GM23338 (cell line): Measurements from ENCODE around the gene ARL2. TPM values are rescaled to one million over a fixed set of nuclear protein-coding genes. Genes with fewer than 3 reads are reported as not detected.

Experiments used
- ATAC-seq: fragments of 200-7000 bp; cut with Tn5 transposase; 3 replicates; pipeline ENCODE4 v1.9.1; 2020
- DNase-seq: peaks from one replicate; pipeline ENCODE4 v3.0.0-alpha.2; 2015; ENCODE audit warnings: low spot score
- H2AFZ ChIP-seq: fragments of 200-600 bp; sonication (generic); 2 replicates; pipeline ENCODE4 v1.8.0; 2016; ENCODE audit warnings: antibody characterized with exemption, mild to moderate bottlenecking, moderate library complexity
- H3F3A ChIP-seq: fragments of 200-600 bp; sonication (generic); replicated peaks from 2 replicates; pipeline ENCODE4 v1.8.0; 2017; ENCODE audit warnings: antibody characterized with exemption, mixed run types, low read depth
- H3K27ac ChIP-seq: fragments of 200-600 bp; sonication (generic); 2 replicates; pipeline ENCODE4 v1.6.1; 2016; ENCODE audit warnings: low read depth
- H3K27me3 ChIP-seq: fragments of 200-600 bp; sonication (generic); 2 replicates; pipeline ENCODE4 v1.8.0; 2016; ENCODE audit warnings: mild to moderate bottlenecking, mixed run types, moderate library complexity; ENCODE audit not compliant: insufficient read depth
- H3K36me3 ChIP-seq: fragments of 200-600 bp; sonication (generic); 2 replicates; pipeline ENCODE4 v1.8.0; 2016; ENCODE audit warnings: mild to moderate bottlenecking; ENCODE audit not compliant: insufficient read depth
- H3K4me1 ChIP-seq: fragments of 200-600 bp; sonication (generic); 2 replicates; pipeline ENCODE4 v1.8.0; 2016; ENCODE audit warnings: mild to moderate bottlenecking, moderate library complexity; ENCODE audit not compliant: insufficient read depth
- H3K4me2 ChIP-seq: fragments of 200-600 bp; sonication (generic); 2 replicates; pipeline ENCODE4 v1.7.1; 2017; ENCODE audit warnings: mixed run types
- H3K4me3 ChIP-seq: fragments of 200-600 bp; sonication (generic); 2 replicates; pipeline ENCODE4 v1.6.1; 2016; ENCODE audit warnings: mixed run types
- H3K79me2 ChIP-seq: fragments of 200-600 bp; sonication (generic); replicated peaks from 2 replicates; pipeline ENCODE4 v1.8.0; 2017; ENCODE audit warnings: mild to moderate bottlenecking; ENCODE audit not compliant: insufficient read depth
- H3K9me2 ChIP-seq: fragments of 200-600 bp; sonication (generic); 2 replicates; pipeline ENCODE4 v1.8.0; 2017; ENCODE audit not compliant: insufficient read depth
- H4K20me1 ChIP-seq: fragments of 200-600 bp; sonication (generic); replicated peaks from 2 replicates; pipeline ENCODE4 v1.8.0; 2017; ENCODE audit warnings: mild to moderate bottlenecking; ENCODE audit not compliant: insufficient read depth
- H3K27ac Mint-ChIP-seq: 2 replicates; pipeline ENCODE4 v1.8.0; 2020; ENCODE audit warnings: inconsistent platforms, mild to moderate bottlenecking, moderate library complexity, mixed read lengths
- H3K27me3 Mint-ChIP-seq: 3 replicates; pipeline ENCODE4 v1.8.0; 2022; ENCODE audit warnings: low read depth, mild to moderate bottlenecking, moderate library complexity, mixed read lengths, inconsistent platforms; ENCODE audit not compliant: insufficient read depth, poor library complexity
- H3K36me3 Mint-ChIP-seq: 3 replicates; pipeline ENCODE4 v1.8.0; 2021; ENCODE audit warnings: low read depth, mild to moderate bottlenecking, inconsistent platforms, moderate library complexity, mixed read lengths
- H3K4me1 Mint-ChIP-seq: 3 replicates; pipeline ENCODE4 v1.8.0; 2020; ENCODE audit warnings: mild to moderate bottlenecking, inconsistent platforms, mixed read lengths
- H3K4me3 Mint-ChIP-seq: 3 replicates; pipeline ENCODE4 v1.8.0; 2021; ENCODE audit warnings: moderate library complexity, mild to moderate bottlenecking, inconsistent platforms, mixed read lengths
- H3K9me3 Mint-ChIP-seq: 3 replicates; pipeline ENCODE4 v1.8.0; 2020; ENCODE audit warnings: moderate library complexity, mild to moderate bottlenecking, inconsistent platforms, mixed read lengths
- CREB1 ChIP-seq: fragments of 250-450 bp; sonication (Bioruptor Pico); IDR thresholded peaks from 2 replicates; pipeline ENCODE4 v1.5.0; 2020; ENCODE audit warnings: low read depth, mild to moderate bottlenecking, moderate library complexity
- EZH2 ChIP-seq: fragments of 200-600 bp; sonication (generic); IDR thresholded peaks from one replicate; pipeline ENCODE4 v1.8.0; 2017; ENCODE audit warnings: antibody characterized with exemption, mild to moderate bottlenecking, low read depth; ENCODE audit not compliant: unreplicated experiment
- EZH2phosphoT487 ChIP-seq: fragments of 200-600 bp; sonication (generic); IDR thresholded peaks from one replicate; pipeline ENCODE4 v1.8.1; 2018; ENCODE audit warnings: antibody characterized with exemption; ENCODE audit not compliant: unreplicated experiment
- JUNB ChIP-seq: IDR thresholded peaks from one replicate; pipeline ENCODE4 v1.6.1; 2016; ENCODE audit warnings: antibody characterized with exemption; ENCODE audit not compliant: unreplicated experiment
- NANOG ChIP-seq: IDR thresholded peaks from 2 replicates; pipeline ENCODE4 v1.6.1; 2016; ENCODE audit warnings: antibody characterized with exemption, borderline replicate concordance
- POLR2AphosphoS5 ChIP-seq: IDR thresholded peaks from 2 replicates; pipeline ENCODE4 v1.6.1; 2016; ENCODE audit warnings: antibody characterized with exemption, low read depth
- STAT1 ChIP-seq: IDR thresholded peaks from one replicate; pipeline ENCODE4 v1.6.1; 2016; ENCODE audit warnings: antibody characterized with exemption; ENCODE audit not compliant: unreplicated experiment
- ZNF114 ChIP-seq: fragments of 250-450 bp; sonication (Bioruptor Pico); IDR thresholded peaks from 2 replicates; pipeline ENCODE4 v1.5.0; 2020; ENCODE audit warnings: mild to moderate bottlenecking, moderate library complexity
- ZNF331 ChIP-seq: fragments of 250-450 bp; sonication (Bioruptor Pico); IDR thresholded peaks from 2 replicates; pipeline ENCODE4 v1.5.0; 2020; ENCODE audit warnings: low read depth, mild to moderate bottlenecking, moderate library complexity
- polyA plus RNA-seq: library from polyadenylated mRNA; unstranded; fragments of >200 nt; fragmentation: Nextera tagmentation; extraction: Ambion mirVana; gene quantifications from 2 replicates; pipeline ENCODE4 v1.2.1, GENCODE V29; 2016
- total RNA-seq: library from RNA; depleted of rRNA; stranded (reverse); fragments of >200 nt; shearing (Covaris generic); gene quantifications from 2 replicates; pipeline ENCODE4 v1.2.3, GENCODE V29; 2014
- TF ChIP-seq, protein P1 (sequence below): IDR thresholded peaks from 2 replicates; pipeline ENCODE4 v1.6.1; 2016; ENCODE audit warnings: antibody characterized with exemption
- TF ChIP-seq, protein P2 (sequence below), 2 experiments: fragments of 200-600 bp in 1 of 2; sonication (generic) in 1 of 2; conservative IDR thresholded peaks; 2 replicates each; pipeline versions ENCODE4 v1.5.1 to v1.6.1; 2016 to 2017; ENCODE audit warnings: antibody characterized with exemption in 2 of 2, low read depth in 2 of 2, mild to moderate bottlenecking in 2 of 2, moderate library complexity in 1 of 2
- TF ChIP-seq, protein P3 (sequence below): IDR thresholded peaks from one replicate; pipeline ENCODE4 v1.6.1; 2018; ENCODE audit warnings: antibody characterized with exemption; ENCODE audit not compliant: unreplicated experiment
- TF ChIP-seq, protein P4 (sequence below): fragments of 250-450 bp; sonication (Bioruptor Pico); IDR thresholded peaks from 2 replicates; pipeline ENCODE4 v1.5.0; 2020; ENCODE audit warnings: mild to moderate bottlenecking, moderate library complexity

The ARL2 gene
- total and polyA plus RNA-seq, 2 experiments from 2014 or later, result 193 to 236 TPM

DNA sequence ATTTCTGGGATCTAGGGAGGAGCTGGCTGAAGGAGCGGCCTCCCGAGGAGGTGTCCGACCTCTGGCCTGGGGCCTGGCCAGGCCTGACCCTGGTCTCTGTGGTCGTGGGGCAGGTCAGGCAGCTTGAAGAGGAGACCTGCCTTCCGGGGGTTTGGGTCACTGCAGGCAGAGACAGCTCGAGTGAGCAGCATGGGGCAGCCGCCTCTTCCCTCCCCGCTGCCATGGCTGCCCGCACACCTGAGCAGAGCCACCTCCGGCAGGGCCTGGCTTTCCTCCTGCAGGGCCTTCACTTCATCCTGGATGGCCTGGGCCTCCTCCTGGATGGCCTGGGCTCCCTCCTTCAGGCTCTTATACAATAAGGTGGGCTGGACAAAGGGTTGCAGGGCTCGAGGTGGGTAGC is 52.4 kb downstream of the ARL2 start:
- H3K4me3 Mint-ChIP-seq, result peak overlapping the region; percentile 60

More for the DNA sequence above, 52.4 kb downstream of the ARL2 start:
- ATAC-seq (peak; percentile 25), DNase-seq (no peak)
- no peak overlapping the region; the same call in 1 of the 2 replicates for H3K27ac ChIP-seq
- no peaks in the 10 kb centered on the region for H3K36me3 Mint-ChIP-seq
- H3K4me1 ChIP-seq, result peaks cover 13% of the 10 kb centered on the region
- no peaks in the 10 kb centered on the region for H3K9me3 Mint-ChIP-seq
- H3F3A ChIP-seq, result no peaks in the 10 kb centered on the region
- H3K79me2 ChIP-seq, result no peaks in the 10 kb centered on the region
- H3K27ac Mint-ChIP-seq, result peak overlapping the region; percentile 93
- peaks cover 32% of the 10 kb centered on the region for H3K4me1 Mint-ChIP-seq
- H3K4me2 ChIP-seq, result peak overlapping the region; percentile 62; the same call in 1 of the 2 replicates
- no peaks in the 10 kb centered on the region for H3K9me2 ChIP-seq
- no peaks in the 10 kb centered on the region for H3K27me3 ChIP-seq
- H3K36me3 ChIP-seq, result no peaks in the 10 kb centered on the region
- no peak for TF ChIP-seq NANOG
- no peak for TF ChIP-seq POLR2AphosphoS5
- TF ChIP-seq, protein P1, sequence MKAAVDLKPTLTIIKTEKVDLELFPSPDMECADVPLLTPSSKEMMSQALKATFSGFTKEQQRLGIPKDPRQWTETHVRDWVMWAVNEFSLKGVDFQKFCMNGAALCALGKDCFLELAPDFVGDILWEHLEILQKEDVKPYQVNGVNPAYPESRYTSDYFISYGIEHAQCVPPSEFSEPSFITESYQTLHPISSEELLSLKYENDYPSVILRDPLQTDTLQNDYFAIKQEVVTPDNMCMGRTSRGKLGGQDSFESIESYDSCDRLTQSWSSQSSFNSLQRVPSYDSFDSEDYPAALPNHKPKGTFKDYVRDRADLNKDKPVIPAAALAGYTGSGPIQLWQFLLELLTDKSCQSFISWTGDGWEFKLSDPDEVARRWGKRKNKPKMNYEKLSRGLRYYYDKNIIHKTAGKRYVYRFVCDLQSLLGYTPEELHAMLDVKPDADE, result no peak
- no peak for TF ChIP-seq EZH2phosphoT487
- TF ChIP-seq, protein P2, sequence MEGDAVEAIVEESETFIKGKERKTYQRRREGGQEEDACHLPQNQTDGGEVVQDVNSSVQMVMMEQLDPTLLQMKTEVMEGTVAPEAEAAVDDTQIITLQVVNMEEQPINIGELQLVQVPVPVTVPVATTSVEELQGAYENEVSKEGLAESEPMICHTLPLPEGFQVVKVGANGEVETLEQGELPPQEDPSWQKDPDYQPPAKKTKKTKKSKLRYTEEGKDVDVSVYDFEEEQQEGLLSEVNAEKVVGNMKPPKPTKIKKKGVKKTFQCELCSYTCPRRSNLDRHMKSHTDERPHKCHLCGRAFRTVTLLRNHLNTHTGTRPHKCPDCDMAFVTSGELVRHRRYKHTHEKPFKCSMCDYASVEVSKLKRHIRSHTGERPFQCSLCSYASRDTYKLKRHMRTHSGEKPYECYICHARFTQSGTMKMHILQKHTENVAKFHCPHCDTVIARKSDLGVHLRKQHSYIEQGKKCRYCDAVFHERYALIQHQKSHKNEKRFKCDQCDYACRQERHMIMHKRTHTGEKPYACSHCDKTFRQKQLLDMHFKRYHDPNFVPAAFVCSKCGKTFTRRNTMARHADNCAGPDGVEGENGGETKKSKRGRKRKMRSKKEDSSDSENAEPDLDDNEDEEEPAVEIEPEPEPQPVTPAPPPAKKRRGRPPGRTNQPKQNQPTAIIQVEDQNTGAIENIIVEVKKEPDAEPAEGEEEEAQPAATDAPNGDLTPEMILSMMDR (conservative IDR thresholded peaks at IDR 0.05; ENCODE audit: low read depth in 2 of 2), result no peak
- no peak for TF ChIP-seq STAT1
- TF ChIP-seq, protein P3, sequence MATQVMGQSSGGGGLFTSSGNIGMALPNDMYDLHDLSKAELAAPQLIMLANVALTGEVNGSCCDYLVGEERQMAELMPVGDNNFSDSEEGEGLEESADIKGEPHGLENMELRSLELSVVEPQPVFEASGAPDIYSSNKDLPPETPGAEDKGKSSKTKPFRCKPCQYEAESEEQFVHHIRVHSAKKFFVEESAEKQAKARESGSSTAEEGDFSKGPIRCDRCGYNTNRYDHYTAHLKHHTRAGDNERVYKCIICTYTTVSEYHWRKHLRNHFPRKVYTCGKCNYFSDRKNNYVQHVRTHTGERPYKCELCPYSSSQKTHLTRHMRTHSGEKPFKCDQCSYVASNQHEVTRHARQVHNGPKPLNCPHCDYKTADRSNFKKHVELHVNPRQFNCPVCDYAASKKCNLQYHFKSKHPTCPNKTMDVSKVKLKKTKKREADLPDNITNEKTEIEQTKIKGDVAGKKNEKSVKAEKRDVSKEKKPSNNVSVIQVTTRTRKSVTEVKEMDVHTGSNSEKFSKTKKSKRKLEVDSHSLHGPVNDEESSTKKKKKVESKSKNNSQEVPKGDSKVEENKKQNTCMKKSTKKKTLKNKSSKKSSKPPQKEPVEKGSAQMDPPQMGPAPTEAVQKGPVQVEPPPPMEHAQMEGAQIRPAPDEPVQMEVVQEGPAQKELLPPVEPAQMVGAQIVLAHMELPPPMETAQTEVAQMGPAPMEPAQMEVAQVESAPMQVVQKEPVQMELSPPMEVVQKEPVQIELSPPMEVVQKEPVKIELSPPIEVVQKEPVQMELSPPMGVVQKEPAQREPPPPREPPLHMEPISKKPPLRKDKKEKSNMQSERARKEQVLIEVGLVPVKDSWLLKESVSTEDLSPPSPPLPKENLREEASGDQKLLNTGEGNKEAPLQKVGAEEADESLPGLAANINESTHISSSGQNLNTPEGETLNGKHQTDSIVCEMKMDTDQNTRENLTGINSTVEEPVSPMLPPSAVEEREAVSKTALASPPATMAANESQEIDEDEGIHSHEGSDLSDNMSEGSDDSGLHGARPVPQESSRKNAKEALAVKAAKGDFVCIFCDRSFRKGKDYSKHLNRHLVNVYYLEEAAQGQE, result no peak
- TF ChIP-seq, protein P4, sequence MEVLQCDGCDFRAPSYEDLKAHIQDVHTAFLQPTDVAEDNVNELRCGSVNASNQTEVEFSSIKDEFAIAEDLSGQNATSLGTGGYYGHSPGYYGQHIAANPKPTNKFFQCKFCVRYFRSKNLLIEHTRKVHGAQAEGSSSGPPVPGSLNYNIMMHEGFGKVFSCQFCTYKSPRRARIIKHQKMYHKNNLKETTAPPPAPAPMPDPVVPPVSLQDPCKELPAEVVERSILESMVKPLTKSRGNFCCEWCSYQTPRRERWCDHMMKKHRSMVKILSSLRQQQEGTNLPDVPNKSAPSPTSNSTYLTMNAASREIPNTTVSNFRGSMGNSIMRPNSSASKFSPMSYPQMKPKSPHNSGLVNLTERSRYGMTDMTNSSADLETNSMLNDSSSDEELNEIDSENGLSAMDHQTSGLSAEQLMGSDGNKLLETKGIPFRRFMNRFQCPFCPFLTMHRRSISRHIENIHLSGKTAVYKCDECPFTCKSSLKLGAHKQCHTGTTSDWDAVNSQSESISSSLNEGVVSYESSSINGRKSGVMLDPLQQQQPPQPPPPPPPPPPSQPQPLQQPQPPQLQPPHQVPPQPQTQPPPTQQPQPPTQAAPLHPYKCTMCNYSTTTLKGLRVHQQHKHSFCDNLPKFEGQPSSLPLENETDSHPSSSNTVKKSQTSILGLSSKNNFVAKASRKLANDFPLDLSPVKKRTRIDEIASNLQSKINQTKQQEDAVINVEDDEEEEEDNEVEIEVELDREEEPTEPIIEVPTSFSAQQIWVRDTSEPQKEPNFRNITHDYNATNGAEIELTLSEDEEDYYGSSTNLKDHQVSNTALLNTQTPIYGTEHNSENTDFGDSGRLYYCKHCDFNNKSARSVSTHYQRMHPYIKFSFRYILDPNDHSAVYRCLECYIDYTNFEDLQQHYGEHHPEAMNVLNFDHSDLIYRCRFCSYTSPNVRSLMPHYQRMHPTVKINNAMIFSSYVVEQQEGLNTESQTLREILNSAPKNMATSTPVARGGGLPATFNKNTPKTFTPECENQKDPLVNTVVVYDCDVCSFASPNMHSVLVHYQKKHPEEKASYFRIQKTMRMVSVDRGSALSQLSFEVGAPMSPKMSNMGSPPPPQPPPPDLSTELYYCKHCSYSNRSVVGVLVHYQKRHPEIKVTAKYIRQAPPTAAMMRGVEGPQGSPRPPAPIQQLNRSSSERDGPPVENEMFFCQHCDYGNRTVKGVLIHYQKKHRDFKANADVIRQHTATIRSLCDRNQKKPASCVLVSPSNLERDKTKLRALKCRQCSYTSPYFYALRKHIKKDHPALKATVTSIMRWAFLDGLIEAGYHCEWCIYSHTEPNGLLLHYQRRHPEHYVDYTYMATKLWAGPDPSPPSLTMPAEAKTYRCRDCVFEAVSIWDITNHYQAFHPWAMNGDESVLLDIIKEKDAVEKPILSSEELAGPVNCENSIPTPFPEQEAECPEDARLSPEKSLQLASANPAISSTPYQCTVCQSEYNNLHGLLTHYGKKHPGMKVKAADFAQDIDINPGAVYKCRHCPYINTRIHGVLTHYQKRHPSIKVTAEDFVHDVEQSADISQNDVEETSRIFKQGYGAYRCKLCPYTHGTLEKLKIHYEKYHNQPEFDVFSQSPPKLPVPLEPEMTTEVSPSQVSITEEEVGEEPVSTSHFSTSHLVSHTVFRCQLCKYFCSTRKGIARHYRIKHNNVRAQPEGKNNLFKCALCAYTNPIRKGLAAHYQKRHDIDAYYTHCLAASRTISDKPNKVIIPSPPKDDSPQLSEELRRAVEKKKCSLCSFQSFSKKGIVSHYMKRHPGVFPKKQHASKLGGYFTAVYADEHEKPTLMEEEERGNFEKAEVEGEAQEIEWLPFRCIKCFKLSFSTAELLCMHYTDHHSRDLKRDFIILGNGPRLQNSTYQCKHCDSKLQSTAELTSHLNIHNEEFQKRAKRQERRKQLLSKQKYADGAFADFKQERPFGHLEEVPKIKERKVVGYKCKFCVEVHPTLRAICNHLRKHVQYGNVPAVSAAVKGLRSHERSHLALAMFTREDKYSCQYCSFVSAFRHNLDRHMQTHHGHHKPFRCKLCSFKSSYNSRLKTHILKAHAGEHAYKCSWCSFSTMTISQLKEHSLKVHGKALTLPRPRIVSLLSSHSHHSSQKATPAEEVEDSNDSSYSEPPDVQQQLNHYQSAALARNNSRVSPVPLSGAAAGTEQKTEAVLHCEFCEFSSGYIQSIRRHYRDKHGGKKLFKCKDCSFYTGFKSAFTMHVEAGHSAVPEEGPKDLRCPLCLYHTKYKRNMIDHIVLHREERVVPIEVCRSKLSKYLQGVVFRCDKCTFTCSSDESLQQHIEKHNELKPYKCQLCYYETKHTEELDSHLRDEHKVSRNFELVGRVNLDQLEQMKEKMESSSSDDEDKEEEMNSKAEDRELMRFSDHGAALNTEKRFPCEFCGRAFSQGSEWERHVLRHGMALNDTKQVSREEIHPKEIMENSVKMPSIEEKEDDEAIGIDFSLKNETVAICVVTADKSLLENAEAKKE (CRISPR knock-in tag), result no peak
- TF ChIP-seq CREB1 (CRISPR knock-in tag), result no peak
- no peak for TF ChIP-seq ZNF114
- no peak for TF ChIP-seq EZH2
- TF ChIP-seq ZNF331 (CRISPR knock-in tag), result no peak
- no peak for TF ChIP-seq JUNB
- peaks cover 2% of the 10 kb centered on the region for H3K27me3 Mint-ChIP-seq
- H3K4me3 ChIP-seq, result no peak overlapping the region
- no peaks in the 10 kb centered on the region for H4K20me1 ChIP-seq
- H2AFZ ChIP-seq, result peak overlapping the region; percentile 89; the same call in 1 of the 2 replicates
